22Rv1 (cell line): ENCODE measurements around the gene GNAI1.
A peak's percentile ranks its signal among the peaks of the same experiment; 100 is the strongest.

ENCODE experiments used
- H3K27ac ChIP-seq: fragments of 450-650 bp; 2 replicates; pipeline ENCODE4 v1.5.1; 2017
- ZFX ChIP-seq: fragments of 450-650 bp; IDR thresholded peaks from 2 replicates; pipeline ENCODE4 v1.6.1; 2017; ENCODE audit warnings: antibody characterized with exemption, borderline replicate concordance
- TF ChIP-seq, protein P1 (sequence below): fragments of 450-650 bp; IDR thresholded peaks from 2 replicates; pipeline ENCODE4 v1.5.1; 2017; ENCODE audit warnings: mild to moderate bottlenecking

The GNAI1 gene

GRCh38 chr7:80134536-80135308, at the start of gene GNAI1:
Gene GNAI1 (plus strand): TSS chr7:80134831. CDS start chr7:80135161, 330 bp downstream.
- H3K27ac ChIP-seq: no peak within 1 kb of the TSS
- TF ChIP-seq, protein P1, sequence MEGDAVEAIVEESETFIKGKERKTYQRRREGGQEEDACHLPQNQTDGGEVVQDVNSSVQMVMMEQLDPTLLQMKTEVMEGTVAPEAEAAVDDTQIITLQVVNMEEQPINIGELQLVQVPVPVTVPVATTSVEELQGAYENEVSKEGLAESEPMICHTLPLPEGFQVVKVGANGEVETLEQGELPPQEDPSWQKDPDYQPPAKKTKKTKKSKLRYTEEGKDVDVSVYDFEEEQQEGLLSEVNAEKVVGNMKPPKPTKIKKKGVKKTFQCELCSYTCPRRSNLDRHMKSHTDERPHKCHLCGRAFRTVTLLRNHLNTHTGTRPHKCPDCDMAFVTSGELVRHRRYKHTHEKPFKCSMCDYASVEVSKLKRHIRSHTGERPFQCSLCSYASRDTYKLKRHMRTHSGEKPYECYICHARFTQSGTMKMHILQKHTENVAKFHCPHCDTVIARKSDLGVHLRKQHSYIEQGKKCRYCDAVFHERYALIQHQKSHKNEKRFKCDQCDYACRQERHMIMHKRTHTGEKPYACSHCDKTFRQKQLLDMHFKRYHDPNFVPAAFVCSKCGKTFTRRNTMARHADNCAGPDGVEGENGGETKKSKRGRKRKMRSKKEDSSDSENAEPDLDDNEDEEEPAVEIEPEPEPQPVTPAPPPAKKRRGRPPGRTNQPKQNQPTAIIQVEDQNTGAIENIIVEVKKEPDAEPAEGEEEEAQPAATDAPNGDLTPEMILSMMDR: peak; percentile 63
- TF ChIP-seq ZFX: no peak

DNA sequence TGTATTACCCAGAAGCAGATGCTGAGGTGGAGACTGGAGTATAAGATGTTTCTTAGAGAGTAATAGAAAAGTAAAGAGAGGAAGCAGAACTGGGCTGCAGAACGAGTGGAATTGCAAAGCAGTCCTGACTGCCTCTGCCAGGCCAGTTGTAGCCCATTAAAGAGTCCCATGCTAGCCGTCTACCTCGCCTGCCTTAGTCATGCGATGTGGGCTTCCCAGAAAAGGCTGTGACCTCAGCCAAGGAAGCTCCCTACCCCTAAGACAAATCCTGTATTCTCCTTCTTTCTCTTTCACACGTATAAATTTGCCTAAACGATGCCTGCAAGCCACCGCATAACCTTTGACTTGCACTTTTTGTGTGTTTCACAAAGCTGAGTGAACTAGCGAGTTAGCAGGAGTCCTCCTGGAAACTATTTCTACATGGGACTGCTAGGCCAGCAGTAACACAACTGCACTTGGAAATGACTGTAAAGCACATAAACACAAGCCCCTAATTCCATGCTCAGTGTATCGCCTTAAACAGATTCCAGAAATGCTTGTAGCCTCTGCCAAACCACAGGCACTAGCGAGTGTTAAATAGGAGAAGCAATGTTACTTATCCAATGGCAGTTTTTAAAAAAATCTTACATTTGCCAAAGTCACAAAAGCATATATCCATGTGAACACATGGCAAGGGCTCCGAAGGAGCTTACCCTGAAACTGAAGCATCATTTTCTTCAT, 47.4 kb upstream of the GNAI1 start:
- H3K27ac ChIP-seq: no peak overlapping the region

DNA sequence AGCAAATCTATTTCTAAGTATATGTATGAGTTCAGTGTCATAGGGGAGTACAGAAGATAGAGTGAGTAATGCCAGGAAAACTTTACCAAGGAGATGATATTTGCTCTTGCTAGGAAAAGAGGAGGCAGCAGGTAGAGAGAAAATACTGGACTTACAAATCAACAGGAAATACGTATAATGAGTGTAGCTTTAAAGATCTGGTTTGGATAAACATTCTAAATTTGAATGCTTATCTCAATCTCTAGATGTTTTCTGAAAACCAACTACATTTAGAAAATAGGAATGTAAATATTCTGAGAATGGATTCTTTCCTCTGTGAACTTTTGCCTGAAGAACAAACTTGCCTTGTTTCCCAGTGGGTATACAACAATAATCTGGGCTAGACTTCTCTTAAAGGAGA, 46.9 kb upstream of the GNAI1 start:
- H3K27ac ChIP-seq: no peak overlapping the region
- TF ChIP-seq, protein P1: no peak
- TF ChIP-seq ZFX: no peak

More for the DNA sequence above, 47.4 kb upstream of the GNAI1 start:
- no peak for TF ChIP-seq ZFX
- TF ChIP-seq, protein P1: no peak

DNA sequence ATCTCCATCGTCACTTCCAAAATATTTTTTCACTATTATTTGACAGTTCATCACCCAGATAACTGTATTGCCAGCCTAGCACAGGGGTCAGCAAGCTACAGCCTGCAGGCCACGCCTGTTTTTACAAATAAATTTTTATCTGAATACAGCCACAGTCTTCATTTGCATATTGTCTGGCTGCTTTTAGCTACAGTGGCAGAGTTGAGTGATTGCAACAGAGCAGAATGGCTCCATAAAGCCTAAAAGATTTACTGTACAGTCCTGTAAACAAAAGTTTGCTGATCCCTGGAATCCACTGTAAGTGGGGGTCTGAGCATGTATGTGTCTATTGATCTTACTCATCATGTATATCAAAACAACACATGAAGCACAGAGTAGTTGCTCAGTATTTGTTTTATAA, 45.9 kb upstream of the GNAI1 start:
- TF ChIP-seq ZFX: no peak
- H3K27ac ChIP-seq: no peak overlapping the region

DNA sequence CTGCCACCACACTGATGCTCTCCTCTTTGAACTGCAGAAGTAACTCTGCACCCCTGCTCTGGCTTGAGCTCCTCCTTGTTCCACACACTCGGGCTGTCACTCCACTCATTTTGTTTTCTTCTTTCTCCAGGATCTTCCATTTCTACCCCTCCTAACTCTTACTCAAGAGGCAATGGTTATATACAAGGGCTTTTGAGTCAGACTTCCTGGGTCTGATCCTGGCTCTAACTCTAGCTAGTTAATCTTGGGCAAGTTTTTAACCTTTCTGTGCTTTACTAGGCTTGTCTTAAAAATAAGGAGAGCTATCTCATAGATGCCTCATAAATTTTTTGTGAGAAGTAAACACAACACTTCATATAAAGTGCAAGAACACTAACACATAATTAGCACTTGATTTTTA, 45.3 kb upstream of the GNAI1 start:
- no peak for TF ChIP-seq ZFX
- TF ChIP-seq, protein P1: no peak
- H3K27ac ChIP-seq: no peak overlapping the region

DNA sequence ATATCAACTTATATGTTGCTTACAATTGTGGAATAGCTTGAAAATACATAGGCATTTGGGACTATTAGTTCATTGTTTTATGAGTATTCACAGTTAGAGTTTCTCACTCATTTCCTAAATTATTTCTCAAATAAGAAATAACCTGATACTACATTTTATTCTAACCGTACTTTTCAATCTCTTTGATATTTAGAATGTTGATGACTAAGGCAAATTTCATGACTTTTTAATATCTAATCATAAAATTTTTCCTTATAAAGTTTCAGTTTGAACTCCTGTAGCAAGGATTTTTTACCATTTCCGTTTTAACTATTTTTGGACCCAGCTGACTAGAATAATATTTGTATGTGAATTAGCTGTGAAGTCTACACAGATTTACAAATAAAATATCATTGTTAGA, 41.3 kb upstream of the GNAI1 start:
- no peak overlapping the region for H3K27ac ChIP-seq
- TF ChIP-seq ZFX: no peak
- TF ChIP-seq, protein P1: no peak

DNA sequence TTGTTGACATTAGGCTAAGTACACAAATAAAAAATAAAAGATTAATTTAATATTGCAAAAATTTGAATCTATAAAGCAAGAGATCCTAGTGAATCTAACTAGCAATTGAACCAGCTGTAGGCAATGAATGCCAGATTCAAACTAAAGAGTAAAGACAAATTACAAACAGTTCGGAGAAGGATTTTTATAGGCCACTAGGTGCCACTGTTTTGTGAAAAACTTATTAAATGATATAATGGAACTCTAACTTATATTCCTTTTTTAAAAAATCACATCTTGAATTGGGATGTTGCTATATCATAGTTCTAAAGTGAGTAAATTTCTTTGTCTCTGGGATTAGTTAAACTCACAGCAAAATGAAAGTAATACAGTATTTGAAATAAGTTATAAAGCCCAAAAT, 39.1 kb upstream of the GNAI1 start:
- no peak overlapping the region for H3K27ac ChIP-seq
- TF ChIP-seq ZFX: no peak
- TF ChIP-seq, protein P1: peak; percentile 77
